ENCODE results near the gene E2F7.
"Not testable (repeated sequence)": the region's sequence is repeated elsewhere in the genome, so short reads cannot be mapped to it uniquely, and the experiment has no call there.

E2F7 gene, protein sequence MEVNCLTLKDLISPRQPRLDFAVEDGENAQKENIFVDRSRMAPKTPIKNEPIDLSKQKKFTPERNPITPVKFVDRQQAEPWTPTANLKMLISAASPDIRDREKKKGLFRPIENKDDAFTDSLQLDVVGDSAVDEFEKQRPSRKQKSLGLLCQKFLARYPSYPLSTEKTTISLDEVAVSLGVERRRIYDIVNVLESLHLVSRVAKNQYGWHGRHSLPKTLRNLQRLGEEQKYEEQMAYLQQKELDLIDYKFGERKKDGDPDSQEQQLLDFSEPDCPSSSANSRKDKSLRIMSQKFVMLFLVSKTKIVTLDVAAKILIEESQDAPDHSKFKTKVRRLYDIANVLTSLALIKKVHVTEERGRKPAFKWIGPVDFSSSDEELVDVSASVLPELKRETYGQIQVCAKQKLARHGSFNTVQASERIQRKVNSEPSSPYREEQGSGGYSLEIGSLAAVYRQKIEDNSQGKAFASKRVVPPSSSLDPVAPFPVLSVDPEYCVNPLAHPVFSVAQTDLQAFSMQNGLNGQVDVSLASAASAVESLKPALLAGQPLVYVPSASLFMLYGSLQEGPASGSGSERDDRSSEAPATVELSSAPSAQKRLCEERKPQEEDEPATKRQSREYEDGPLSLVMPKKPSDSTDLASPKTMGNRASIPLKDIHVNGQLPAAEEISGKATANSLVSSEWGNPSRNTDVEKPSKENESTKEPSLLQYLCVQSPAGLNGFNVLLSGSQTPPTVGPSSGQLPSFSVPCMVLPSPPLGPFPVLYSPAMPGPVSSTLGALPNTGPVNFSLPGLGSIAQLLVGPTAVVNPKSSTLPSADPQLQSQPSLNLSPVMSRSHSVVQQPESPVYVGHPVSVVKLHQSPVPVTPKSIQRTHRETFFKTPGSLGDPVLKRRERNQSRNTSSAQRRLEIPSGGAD

DNA sequence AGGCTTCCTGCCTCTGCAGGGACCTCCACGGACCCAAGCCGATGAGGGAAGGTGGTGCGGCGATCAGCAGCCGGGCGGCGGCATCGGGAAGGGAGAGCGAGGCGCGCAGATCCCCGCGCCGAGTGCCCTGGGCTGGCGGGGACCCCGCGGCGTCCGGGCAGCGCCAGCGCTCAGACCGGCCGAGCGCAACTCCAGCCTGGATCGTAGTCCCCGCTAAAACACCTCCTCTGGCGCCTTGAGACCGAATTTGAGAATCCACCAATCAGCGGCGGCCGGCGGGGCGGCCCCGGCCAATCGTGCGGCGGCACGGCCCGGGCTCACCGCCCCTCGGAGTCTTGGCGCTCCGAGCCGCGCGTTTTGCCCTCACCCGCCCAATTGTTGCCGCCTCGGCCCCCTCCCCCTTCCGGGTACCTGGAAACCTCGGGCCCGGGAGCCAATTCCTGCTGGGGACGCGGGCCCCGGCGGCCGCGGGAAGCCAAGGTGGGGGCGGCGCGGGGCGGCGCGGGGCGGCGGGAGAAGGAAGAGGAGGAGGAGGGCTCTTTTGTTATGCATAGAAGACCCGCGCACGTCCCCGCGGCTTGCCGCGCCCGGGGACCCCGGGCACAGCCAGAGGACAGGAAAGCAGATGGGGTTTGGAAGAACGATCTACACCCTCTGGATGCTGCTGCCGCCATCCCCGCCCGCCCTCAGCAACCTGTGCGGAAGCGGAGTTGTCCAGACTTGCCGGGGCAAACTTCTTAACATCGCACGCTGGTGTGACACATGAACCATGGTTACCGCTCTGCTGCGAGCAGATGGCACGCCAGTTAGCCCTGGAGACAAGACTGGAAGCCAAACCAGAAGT is at the start of gene E2F7:
Gene E2F7 (minus strand): TSS at position 209 of the 844 bp plus-strand sequence. CDS start 934 bp downstream, outside the sequence.
- peak; percentile 72 to 74 for DNase-seq (ENCODE audit: extremely low read depth in 1 of 2, low read depth in 1 of 2)

DNA sequence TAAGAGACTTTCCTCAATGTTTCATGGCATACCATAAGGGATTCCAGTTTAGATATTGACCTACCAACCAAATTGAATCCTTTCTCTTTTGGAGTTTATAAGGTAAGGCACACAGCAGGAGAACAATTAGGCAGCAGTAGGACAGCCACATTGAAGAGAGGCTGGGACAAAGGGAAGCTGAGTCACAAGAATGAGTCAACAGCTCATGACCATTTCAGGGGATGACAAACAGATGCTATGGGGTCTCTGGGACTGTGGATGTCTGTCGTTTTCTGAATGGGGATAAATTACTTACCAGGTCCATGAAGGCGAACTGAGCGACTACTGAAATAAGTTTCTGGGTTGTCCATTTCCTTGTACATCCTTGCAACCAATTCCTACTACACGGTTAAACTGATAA is 48.6 kb upstream of the E2F7 start:
- DNase-seq (ENCODE audit: extremely low read depth in 1 of 2, low read depth in 1 of 2): no peak

DNA sequence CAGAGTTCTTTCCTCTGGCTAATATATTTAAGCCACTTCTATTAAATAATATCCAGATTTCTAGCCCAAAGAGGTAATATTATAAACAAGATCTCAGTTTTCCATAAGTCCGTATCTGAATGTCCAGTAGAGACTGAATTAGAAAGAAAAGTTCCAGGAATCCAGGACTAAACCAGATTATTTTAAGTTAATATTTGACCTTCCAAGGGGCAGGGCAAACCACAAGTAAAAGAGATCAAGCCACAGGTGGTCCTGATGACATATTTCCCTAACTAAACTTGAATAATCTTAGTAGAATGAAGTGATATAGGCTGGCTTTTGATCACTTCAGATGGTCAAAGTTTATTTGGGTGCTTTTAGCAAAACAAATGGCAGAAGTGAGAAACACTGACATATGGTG is 43.3 kb upstream of the E2F7 start:
- no peak for DNase-seq (ENCODE audit: extremely low read depth in 1 of 2, low read depth in 1 of 2)

DNA sequence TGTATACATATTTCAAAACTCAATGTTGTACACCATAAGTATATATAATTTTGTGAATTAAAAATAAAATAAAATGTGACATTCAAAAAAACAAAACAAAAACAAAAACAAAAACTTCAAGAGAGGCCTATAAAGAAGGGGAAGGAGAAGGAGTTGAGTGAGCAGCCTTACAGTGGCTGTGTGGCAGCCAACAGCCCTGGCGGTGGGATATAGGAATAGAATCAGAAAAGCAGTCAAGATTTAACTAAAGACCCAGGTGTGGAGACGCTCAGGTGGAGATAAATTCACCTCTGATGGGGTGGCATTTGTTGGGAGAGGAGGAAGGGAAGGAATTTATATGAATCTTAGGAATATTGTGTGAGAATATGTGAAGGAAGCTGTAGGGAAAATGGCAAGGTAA is 41.8 kb upstream of the E2F7 start:
- no peak for DNase-seq (ENCODE audit: extremely low read depth in 1 of 2, low read depth in 1 of 2)

DNA sequence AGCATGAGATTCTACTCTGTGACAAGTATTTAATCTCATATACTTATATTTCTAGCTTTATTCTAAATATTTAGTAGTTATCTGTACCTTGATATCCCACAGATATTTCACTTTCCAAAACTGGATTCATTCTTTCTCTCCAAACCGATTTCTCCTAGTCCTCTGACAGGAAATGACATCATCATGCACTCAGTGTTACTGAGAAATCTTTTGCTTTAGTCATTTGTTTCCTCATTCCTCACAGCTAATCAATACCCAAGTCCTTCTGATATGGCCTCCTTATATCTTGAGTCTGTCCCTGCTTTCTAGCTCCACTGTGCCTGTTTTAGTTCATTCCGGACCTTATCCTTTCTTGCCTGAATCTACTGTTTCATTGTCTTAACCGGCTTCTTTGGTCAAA is 39.4 kb upstream of the E2F7 start:
- DNase-seq (ENCODE audit: extremely low read depth in 1 of 2, low read depth in 1 of 2): no peak

DNA sequence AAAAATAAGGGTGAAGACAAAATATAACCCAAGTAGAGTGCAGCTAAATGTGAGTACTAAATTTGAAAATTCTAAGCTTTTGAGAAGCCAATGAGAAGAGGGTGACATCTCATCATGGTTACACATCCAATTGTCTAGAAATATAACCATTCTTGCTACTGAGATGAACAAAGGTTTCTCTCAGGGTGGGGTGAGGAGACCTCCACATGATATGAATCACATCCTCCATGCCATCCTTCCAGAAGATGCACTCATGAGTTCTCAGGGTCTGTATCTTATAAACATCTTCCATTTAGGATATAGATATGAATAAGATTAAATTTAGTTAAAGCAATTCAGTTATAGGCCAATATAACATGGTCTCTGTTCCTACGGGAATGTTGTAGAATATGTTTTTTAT is 38.9 kb upstream of the E2F7 start:
- DNase-seq (ENCODE audit: extremely low read depth in 1 of 2, low read depth in 1 of 2): no peak

DNA sequence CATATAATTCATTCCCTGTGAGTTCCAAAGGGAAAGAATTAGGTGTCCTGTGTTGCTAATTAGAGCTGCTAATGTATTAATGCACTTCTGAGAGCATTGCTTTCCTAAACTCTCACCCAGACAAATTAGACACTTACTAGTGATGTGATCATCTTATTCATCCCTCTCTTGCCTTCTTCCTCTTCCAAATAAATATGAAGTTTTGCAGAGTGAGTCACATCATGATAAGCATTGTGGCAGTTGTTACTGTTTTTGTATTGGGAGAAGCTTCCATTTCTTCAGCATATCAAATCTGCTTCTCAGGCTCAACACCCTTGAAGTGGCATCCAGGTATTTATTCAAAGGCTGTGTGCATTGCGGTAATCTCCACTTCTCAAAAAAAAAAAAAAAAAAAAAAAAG is 37.3 kb upstream of the E2F7 start:
- no peak for DNase-seq (ENCODE audit: extremely low read depth in 1 of 2, low read depth in 1 of 2)

DNA sequence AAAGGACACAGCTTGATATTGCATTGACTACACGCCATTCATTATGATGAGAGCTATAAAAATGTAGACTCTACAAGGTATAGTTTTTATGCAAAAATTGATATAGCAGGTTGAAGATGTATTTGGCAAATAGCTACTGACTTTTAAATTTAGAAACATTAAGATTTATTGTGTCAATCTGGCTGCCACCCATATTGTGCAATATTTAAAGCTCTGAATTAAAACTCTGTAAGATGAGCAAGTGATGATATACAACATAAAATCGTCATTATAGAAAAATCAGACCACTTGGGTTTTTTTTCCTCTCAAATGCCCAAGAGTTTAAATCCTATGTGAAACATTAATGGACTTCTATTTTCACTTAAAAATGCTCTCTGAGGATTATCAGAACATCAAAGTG is 36.8 kb upstream of the E2F7 start:
- DNase-seq (ENCODE audit: extremely low read depth in 1 of 2, low read depth in 1 of 2): no peak

DNA sequence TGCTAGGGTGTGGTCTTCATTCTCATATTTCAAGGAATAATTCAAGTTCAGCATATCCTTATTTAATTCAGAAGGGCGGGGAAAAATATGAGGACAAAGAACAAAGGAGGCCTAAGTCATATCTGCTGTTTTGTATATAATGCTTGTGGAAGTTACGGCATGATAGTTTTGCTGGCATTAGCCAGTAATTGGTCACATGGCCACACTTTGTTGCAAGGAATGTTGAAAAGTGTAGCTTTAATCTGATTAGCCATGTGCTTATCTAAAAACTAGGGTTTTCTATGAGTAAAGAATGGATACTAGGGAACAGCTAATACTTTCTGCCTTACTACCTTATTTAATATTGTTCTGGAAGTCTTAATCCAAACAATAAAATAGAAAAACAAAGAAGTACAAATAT is 34.4 kb upstream of the E2F7 start:
- DNase-seq (ENCODE audit: extremely low read depth in 1 of 2, low read depth in 1 of 2): no peak

DNA sequence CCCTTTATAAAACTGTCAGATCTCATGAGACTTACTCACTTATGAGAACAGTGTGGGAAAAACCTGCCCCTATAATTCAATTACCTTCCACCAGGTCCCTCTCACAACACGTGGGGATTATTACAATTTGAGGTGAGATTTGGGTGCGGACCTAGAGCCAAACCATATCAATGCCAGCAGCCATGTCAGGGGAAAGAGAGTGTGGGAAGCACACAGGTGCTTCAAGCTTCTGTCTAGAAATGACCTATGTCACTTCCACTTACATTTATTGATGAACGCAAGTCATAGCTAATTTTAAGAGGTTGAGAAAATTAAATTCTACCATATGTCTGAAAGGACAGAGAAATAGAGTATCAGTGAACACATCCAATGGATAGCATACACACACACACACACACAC is 32.5 kb upstream of the E2F7 start:
- no peak for DNase-seq (ENCODE audit: extremely low read depth in 1 of 2, low read depth in 1 of 2)

DNA sequence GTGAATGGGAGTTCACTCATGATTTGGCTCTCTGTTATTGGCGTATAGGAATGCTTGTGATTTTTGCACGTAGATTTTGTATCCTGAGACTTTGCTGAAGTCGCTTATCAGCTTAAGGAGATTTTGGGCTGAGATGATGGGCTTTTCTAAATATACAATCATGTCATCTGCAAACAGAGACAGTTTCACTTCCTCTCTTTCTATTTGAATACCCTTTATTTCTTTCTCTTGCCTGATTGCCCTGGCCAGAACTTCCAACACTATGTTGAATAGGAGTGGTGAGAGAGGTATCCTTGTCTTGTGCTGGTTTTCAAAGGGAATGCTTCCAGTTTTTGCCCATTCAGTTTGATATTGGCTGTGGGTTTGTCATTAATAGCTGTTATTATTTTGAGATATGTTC is 26.9 kb upstream of the E2F7 start:
- DNase-seq (ENCODE audit: extremely low read depth in 1 of 2, low read depth in 1 of 2): not testable (repeated sequence)

DNA sequence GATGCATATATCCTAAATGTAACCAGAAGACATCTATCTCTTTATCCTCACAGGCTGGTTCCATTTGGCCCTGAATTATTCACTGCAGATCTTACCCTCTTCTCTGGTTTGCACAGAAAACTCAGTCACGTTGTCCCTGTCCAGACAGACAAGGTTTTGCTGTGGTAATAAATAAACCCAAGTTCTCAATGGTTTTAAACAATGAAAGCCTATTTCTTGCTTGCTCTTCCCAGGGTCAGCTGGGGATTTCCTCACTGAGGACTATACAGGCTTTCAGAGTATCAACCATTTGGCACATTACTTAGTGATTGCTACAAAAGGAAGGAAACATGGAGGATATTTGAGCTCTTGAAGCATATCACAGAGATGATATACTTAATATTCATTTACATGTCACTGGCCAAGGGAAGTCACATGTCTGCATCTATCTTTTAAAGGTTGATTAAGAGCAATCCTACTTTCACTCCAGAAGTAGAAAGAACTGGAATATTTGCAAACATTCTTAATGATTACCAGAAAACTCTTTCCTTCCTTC is 24.4 kb upstream of the E2F7 start:
- DNase-seq (ENCODE audit: extremely low read depth in 1 of 2, low read depth in 1 of 2): no peak

DNA sequence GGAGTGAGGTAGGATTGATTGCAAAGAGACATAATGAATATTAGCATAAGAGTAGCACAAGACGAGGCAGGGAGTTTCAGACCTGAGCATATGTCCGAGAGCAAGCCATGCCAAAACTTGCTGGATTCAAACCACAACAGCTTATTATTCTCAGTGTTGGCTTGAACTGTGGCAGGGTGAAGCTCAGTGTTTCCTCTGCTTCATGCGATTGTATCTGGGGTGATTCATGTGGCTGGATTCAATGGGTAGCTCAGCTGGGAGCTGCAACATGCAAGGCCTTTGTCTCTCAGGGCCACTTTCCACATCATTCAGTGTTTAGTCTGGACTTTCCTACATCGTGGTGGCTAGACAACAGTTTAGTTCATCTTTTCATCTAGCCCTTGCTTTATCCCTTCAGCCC is 22.1 kb upstream of the E2F7 start:
- no peak for DNase-seq (ENCODE audit: extremely low read depth in 1 of 2, low read depth in 1 of 2)

DNA sequence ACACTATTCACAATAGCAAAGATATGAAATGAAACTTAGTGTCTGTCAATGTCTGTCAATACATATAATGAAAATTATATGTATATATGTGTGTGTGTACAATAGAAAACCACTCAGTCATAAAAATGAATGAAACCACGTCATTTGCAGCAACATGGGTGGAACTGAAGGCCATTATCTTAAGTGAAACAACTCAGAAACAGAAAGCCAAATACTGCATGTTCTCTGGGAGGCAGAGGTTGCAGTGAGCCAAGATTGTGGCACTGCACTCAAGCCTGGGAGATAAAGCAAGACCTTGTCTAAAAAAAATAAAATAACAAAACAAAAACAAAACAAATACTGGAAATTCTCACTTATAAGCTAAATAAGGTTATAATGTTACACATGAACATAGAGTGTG is 16.7 kb upstream of the E2F7 start:
- no peak for DNase-seq (ENCODE audit: extremely low read depth in 1 of 2, low read depth in 1 of 2)

DNA sequence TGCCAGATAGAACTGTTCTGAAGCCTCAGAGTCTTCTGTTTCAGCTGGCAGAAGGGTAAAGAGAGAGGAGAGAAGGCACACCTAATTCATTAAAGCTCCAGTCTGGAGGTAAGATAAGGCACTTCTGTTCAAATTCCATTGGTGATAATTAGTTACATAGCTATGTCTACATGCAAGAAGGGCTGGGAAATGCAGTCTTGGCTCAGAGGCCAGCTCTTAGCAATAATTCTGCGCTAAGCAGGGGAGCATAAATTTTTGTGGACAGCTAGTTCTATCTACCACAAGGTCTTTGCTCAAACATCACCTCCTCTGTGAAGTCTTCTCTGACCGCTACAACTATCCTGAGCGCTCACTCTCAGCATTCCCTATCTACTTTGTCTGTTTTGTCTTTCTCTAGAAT is 14.3 kb upstream of the E2F7 start:
- DNase-seq (ENCODE audit: extremely low read depth in 1 of 2, low read depth in 1 of 2): no peak

DNA sequence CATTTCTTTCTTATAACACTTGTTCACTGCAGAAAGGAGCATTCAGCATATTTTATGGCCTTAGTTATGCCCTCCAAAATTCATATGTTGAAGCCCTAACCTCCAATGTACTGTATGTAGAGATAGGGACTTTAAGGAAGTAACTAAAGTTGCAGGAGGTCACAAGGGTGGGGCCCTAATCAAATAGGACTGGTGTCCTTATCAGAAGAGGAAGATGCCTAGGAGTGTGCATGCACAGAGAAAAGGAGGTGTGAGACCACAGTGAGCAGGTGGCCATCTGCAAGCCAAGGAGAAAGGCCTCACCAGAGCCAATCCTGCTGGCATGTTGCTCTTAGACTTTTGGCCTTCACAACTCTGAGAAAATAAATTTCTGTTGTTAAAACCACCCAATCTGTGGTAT is 12.9 kb upstream of the E2F7 start:
- DNase-seq (ENCODE audit: extremely low read depth in 1 of 2, low read depth in 1 of 2): no peak

DNA sequence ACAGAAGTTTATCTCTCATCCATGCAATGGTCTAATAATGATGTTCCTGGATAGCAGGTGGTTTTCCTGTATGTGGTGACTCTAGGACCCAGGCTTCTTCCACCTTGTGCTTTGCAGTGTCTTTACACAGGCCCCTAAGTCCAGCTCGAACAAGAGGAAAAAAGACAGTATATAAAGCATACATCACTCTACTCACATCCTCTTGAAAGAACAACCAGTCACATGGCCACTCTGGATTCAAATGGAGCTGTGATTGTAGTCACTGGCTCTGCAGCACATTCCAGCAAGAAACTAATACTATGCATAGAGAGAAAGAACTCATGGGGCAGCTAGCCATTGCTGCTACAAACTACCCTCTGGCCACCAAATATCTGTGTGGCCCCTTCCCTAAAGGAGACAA is 11.5 kb upstream of the E2F7 start:
- no peak for DNase-seq (ENCODE audit: extremely low read depth in 1 of 2, low read depth in 1 of 2)

DNA sequence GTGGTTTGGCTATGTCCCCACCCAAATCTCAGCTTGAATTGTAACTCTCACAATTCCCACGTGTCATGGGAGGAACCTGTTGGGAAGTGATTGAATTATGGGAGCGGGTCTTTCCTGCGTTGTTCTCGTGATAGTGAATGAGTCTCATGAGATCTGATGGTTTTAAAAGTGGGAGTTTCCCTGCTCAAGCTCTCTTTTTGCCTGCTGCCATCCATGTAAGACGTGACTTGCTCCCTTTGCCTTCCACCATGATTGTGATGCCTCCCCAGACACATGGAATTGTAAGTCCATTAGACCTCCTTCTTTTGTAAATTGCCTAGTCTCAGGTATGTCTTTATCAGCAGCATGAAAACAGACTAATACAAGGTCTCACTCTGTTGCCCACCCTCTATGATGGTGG is 8.5 kb upstream of the E2F7 start:
- not testable (repeated sequence) for DNase-seq (ENCODE audit: extremely low read depth in 1 of 2, low read depth in 1 of 2)

DNA sequence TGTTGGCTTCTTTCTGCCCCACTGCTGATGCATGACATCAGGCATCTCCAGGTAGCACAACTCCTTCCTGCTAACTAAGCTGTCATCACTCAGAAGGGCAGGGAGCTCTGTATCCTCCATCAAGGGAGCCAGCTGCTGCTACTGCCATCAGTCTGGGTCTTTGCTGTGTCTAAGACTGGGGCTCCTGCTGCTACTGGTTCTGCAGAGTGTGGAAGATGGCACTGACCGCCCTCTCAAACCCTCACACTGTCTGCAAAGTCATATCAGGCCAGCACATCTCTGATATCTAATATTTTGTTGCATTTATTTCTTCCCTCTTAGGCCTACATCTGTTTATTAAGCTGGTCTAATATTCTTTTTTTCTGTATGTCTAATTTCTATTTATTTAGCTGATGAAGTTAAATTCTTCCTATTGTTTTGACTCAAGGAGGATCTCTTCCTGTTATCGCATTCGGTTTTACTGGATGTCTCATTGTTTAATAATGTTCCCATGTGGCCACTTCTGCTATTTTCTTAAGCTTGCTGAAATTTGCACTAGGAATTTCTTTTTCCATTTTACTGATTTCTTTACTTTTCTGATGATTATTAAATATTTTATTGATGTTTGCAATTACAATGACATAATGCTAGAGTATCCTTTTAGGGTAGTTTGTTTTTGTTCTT is 7.6 kb upstream of the E2F7 start:
- no peak for DNase-seq (ENCODE audit: extremely low read depth in 1 of 2, low read depth in 1 of 2)

DNA sequence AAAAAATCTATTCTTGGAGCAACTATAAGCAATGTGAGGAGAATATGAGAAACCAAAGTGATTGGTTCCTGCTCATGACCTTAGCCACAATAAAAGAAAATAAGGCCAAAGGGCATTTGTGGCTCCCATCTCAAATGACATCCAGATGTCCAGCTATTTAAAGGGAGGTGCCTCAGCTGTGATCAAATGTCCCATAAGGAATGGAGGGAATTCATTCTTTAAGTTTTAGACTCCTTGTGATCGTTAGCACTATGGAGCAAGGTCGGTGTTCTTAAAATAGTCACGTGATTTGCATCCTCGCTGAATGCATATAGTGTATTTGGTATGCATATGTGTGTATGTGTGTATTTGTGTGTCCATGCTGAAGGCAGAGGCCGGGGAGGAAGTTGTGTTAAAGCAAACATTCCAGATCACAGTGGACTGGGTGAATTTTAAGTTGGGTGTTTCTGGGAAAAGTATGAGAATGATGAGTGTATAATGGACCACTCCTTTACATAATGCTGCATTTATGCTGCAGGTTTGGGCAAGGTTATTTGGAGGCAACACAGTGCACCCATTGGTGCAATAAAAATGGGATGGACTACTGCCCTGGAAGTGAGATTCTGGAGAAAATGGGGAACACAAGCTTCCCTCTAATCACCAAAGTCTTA is 5.6 kb upstream of the E2F7 start:
- DNase-seq (ENCODE audit: extremely low read depth in 1 of 2, low read depth in 1 of 2): no peak

Data from stimulated activated CD8-positive, alpha-beta memory T cell treated with anti-CD3 and anti-CD28 coated beads, Interleukin-7, amount 100 ng/mL, for 48 hours (primary cell).